Mesenchymal stem cell (in vitro differentiated cells and primary cell): ENCODE results near the gene VMAC.
A peak's percentile ranks its signal among the peaks of the same experiment; 100 is the strongest.
"Not testable (repeated sequence)": the region's sequence is repeated elsewhere in the genome, so short reads cannot be mapped to it uniquely, and the experiment has no call there.

ENCODE experiments used
- DNase-seq: peaks from one replicate; pipeline ENCODE4 v3.0.0-alpha.2; 2013
- H2AFZ ChIP-seq: one replicate; pipeline ENCODE4 v1.6.1; 2013; ENCODE audit warnings: low read depth, mild to moderate bottlenecking, control low read depth, inconsistent platforms, low read length, moderate library complexity
- H2AK5ac ChIP-seq: 2 replicates; pipeline ENCODE4 v1.6.1; 2013; ENCODE audit warnings: low read length, moderate library complexity, mild to moderate bottlenecking, inconsistent platforms; ENCODE audit not compliant: severe bottlenecking
- H2BK120ac ChIP-seq: one replicate; pipeline ENCODE4 v1.6.1; 2013; ENCODE audit warnings: low read depth, mild to moderate bottlenecking, inconsistent platforms, low read length, moderate library complexity
- H2BK12ac ChIP-seq, 2 experiments: one replicate each; pipeline ENCODE4 v1.6.1; 2013; ENCODE audit warnings: inconsistent platforms in 2 of 2, low read length in 2 of 2, mild to moderate bottlenecking in 2 of 2, moderate library complexity in 2 of 2, control low read depth in 1 of 2
- H2BK15ac ChIP-seq: one replicate; pipeline ENCODE4 v1.6.1; 2013; ENCODE audit warnings: mild to moderate bottlenecking, low read depth, inconsistent platforms; ENCODE audit not compliant: poor library complexity, severe bottlenecking
- H2BK5ac ChIP-seq: 2 replicates; pipeline ENCODE4 v1.6.1; 2013; ENCODE audit warnings: low read depth, mild to moderate bottlenecking, low read length, control low read depth, inconsistent platforms; ENCODE audit not compliant: poor library complexity, severe bottlenecking
- H3K14ac ChIP-seq, 2 experiments: one replicate each; pipeline ENCODE4 v1.6.1; 2013; ENCODE audit warnings: inconsistent platforms in 2 of 2, low read length in 2 of 2, control low read depth in 1 of 2, mild to moderate bottlenecking in 1 of 2, moderate library complexity in 1 of 2
- H3K18ac ChIP-seq, 2 experiments: one replicate each; pipeline ENCODE4 v1.6.1; 2013; ENCODE audit warnings: inconsistent platforms in 2 of 2, low read length in 2 of 2, control low read depth in 1 of 2, low read depth in 1 of 2, mild to moderate bottlenecking in 1 of 2
- H3K23ac ChIP-seq, 2 experiments: one replicate each; pipeline ENCODE4 v1.6.1; 2013; ENCODE audit warnings: inconsistent platforms in 2 of 2, low read length in 2 of 2, mild to moderate bottlenecking in 2 of 2, moderate library complexity in 2 of 2, control low read depth in 1 of 2
- H3K27ac ChIP-seq: 2 replicates; pipeline ENCODE4 v1.5.1; 2013; ENCODE audit warnings: mild to moderate bottlenecking, moderate library complexity, low read length, control low read depth, inconsistent platforms; ENCODE audit not compliant: poor library complexity, severe bottlenecking
- H3K27me3 ChIP-seq, 2 experiments: 2 replicates each; pipeline versions ENCODE4 v1.6.1 to v1.7.0; 2013; ENCODE audit warnings: low read length in 2 of 2, mild to moderate bottlenecking in 2 of 2, moderate library complexity in 2 of 2, control low read depth in 1 of 2, inconsistent platforms in 1 of 2; ENCODE audit not compliant: control insufficient read depth in 1 of 2, insufficient read depth in 1 of 2
- H3K36me3 ChIP-seq, 2 experiments: 2 replicates each; pipeline versions ENCODE4 v1.6.1 to v1.7.0; 2013; ENCODE audit warnings: low read length in 2 of 2, control low read depth in 1 of 2, inconsistent platforms in 1 of 2, low read depth in 1 of 2, mild to moderate bottlenecking in 1 of 2; ENCODE audit not compliant: insufficient read depth in 2 of 2, control insufficient read depth in 1 of 2
- H3K4ac ChIP-seq, 2 experiments: one replicate each; pipeline ENCODE4 v1.6.1; 2013; ENCODE audit warnings: inconsistent platforms in 2 of 2, low read length in 2 of 2, mild to moderate bottlenecking in 2 of 2, moderate library complexity in 2 of 2, control low read depth in 1 of 2, low read depth in 1 of 2
- H3K4me1 ChIP-seq: 2 replicates; pipeline ENCODE4 v1.6.1; 2013; ENCODE audit warnings: low read depth, low read length, control low read depth; ENCODE audit not compliant: control insufficient read depth, insufficient read depth
- H3K4me2 ChIP-seq: 2 replicates; pipeline ENCODE4 v1.6.1; 2013; ENCODE audit warnings: low read length, mild to moderate bottlenecking, inconsistent platforms; ENCODE audit not compliant: poor library complexity, severe bottlenecking
- H3K4me3 ChIP-seq, 2 experiments: 2 replicates each; pipeline versions ENCODE4 v1.5.1 to v1.7.0; 2013; ENCODE audit warnings: low read length in 2 of 2, mild to moderate bottlenecking in 2 of 2, control low read depth in 1 of 2, low read depth in 1 of 2; ENCODE audit not compliant: insufficient read depth in 1 of 2
- H3K79me1 ChIP-seq: replicated peaks from 2 replicates; pipeline ENCODE4 v1.6.1; 2013; ENCODE audit warnings: mild to moderate bottlenecking, control low read depth, low read length, inconsistent platforms; ENCODE audit not compliant: poor library complexity, severe bottlenecking
- H3K9ac ChIP-seq: 2 replicates; pipeline ENCODE4 v1.7.0; 2013; ENCODE audit warnings: mild to moderate bottlenecking, low read length, moderate library complexity
- H3K9me3 ChIP-seq: 2 replicates; pipeline ENCODE4 v1.7.0; 2013; ENCODE audit warnings: mild to moderate bottlenecking, low read length; ENCODE audit not compliant: control insufficient read depth
- H4K8ac ChIP-seq: one replicate; pipeline ENCODE4 v1.6.1; 2013; ENCODE audit warnings: inconsistent platforms, mild to moderate bottlenecking, low read length, moderate library complexity
- H4K91ac ChIP-seq: one replicate; pipeline ENCODE4 v1.6.1; 2013; ENCODE audit warnings: mild to moderate bottlenecking, low read length, inconsistent platforms
- WGBS: methylation state at CpG from one replicate; pipeline ENCODE4 v1.1.7; 2013; ENCODE audit warnings: mixed read lengths; 5-methylcytosine and 5-hydroxymethylcytosine counted together

Gene VMAC

GRCh38 chr19:5867201-5868136 lies 37.2 kb upstream of the VMAC start:
- Histone ChIP-seq H2BK5ac (no peak overlapping the region), H2BK120ac (no peak overlapping the region), H4K91ac (no peak overlapping the region), H3K9me3 (no peaks in the 10 kb centered on the region), H3K14ac (peak overlapping the region in 1 of 2 experiments; percentile 12), H3K4me2 (no peak overlapping the region), H3K18ac (no peak overlapping the region), H3K4me3 (no peak overlapping the region), H3K4me1 (no peaks in the 10 kb centered on the region), H3K9ac (no peak overlapping the region), H3K36me3 (no peaks in the 10 kb centered on the region), H2BK15ac (peak overlapping the region; percentile 44), H3K23ac (no peak overlapping the region), H3K4ac (peak overlapping the region in 1 of 2 experiments; percentile 19), H3K27me3 (peaks cover 0 to 37% of the 10 kb centered on the region in 2 experiments), H2AK5ac (no peak overlapping the region), H3K27ac (no peak overlapping the region), H2BK12ac (no peak overlapping the region), H3K79me1 (no peaks in the 10 kb centered on the region), H2AFZ (no peak overlapping the region), H4K8ac (no peak overlapping the region)
- 87% methylated on average over 29 of the region's 31 CpGs for WGBS
- no peak for DNase-seq

GRCh38 chr19:5870986-5871394 lies 33.7 kb upstream of the VMAC start:
- Histone ChIP-seq H4K91ac (no peak overlapping the region), H2BK12ac (no peak overlapping the region), H3K4me3 (no peak overlapping the region), H3K18ac (no peak overlapping the region), H3K23ac (no peak overlapping the region), H4K8ac (no peak overlapping the region), H3K14ac (no peak overlapping the region), H2BK120ac (no peak overlapping the region), H3K4ac (no peak overlapping the region), H2BK5ac (no peak overlapping the region), H2AK5ac (no peak overlapping the region), H3K79me1 (no peaks in the 10 kb centered on the region), H3K9ac (no peak overlapping the region), H3K4me1 (peaks cover 3% of the 10 kb centered on the region), H3K27ac (no peak overlapping the region), H2AFZ (peak overlapping the region; percentile 51), H3K27me3 (peaks cover 0 to 7% of the 10 kb centered on the region in 2 experiments), H3K4me2 (no peak overlapping the region), H2BK15ac (no peak overlapping the region), H3K9me3 (no peaks in the 10 kb centered on the region), H3K36me3 (no peaks in the 10 kb centered on the region)
- peak; percentile 76 for DNase-seq
- WGBS: 55% methylated on average over 12 of the region's 12 CpGs

GRCh38 chr19:5873617-5874199 lies 31.0 kb upstream of the VMAC start:
- DNase-seq: no peak
- H3K27ac ChIP-seq: no peak overlapping the region
- peak overlapping the region in 1 of 2 experiments; percentile 3 for H3K14ac ChIP-seq
- peaks cover 0 to 10% of the 10 kb centered on the region in 2 experiments for H3K27me3 ChIP-seq
- H2AK5ac ChIP-seq: no peak overlapping the region
- no peak overlapping the region for H3K4me2 ChIP-seq
- H4K91ac ChIP-seq: no peak overlapping the region
- H3K9ac ChIP-seq: no peak overlapping the region
- peak overlapping the region in 1 of 2 experiments; percentile 20 for H3K4ac ChIP-seq
- no peak overlapping the region for H2BK15ac ChIP-seq
- H3K9me3 ChIP-seq: no peaks in the 10 kb centered on the region
- H3K18ac ChIP-seq: peak overlapping the region in 1 of 2 experiments; percentile 25
- no peak overlapping the region for H3K4me3 ChIP-seq
- H2AFZ ChIP-seq: no peak overlapping the region
- no peak overlapping the region for H3K23ac ChIP-seq
- H3K79me1 ChIP-seq: no peaks in the 10 kb centered on the region
- H3K36me3 ChIP-seq: no peaks in the 10 kb centered on the region
- H4K8ac ChIP-seq: no peak overlapping the region
- WGBS: 93% methylated on average over 12 of the region's 12 CpGs
- H3K4me1 ChIP-seq: peaks cover 12% of the 10 kb centered on the region
- peak overlapping the region in 1 of 2 experiments; percentile 31 for H2BK12ac ChIP-seq
- no peak overlapping the region for H2BK5ac ChIP-seq
- no peak overlapping the region for H2BK120ac ChIP-seq

GRCh38 chr19:5874496-5874895 lies 30.2 kb upstream of the VMAC start:
- Histone ChIP-seq H2BK12ac (peak overlapping the region in 1 of 2 experiments; percentile 35), H4K91ac (peak overlapping the region; percentile 23), H3K27me3 (peaks cover 0 to 17% of the 10 kb centered on the region in 2 experiments), H3K4me1 (peaks cover 17% of the 10 kb centered on the region), H3K18ac (peak overlapping the region in 1 of 2 experiments; percentile 67)
- not testable (repeated sequence) for H3K79me1 ChIP-seq, H2BK120ac ChIP-seq, H2AK5ac ChIP-seq, H3K27ac ChIP-seq, H3K4me2 ChIP-seq, H3K9ac ChIP-seq, H3K14ac ChIP-seq, H3K4me3 ChIP-seq, H3K4ac ChIP-seq, H3K9me3 ChIP-seq, H2BK15ac ChIP-seq, H2AFZ ChIP-seq, H3K36me3 ChIP-seq, H4K8ac ChIP-seq, H2BK5ac ChIP-seq, H3K23ac ChIP-seq
- DNase-seq: peak; percentile 75
- WGBS: 24% methylated on average over 7 of the region's 7 CpGs
